SK-N-MC (cell line): ENCODE data around the gene RPL15.

Experiments used
- EZH2 ChIP-seq: fragments of 200-600 bp; sonication (generic); IDR thresholded peaks from one replicate; pipeline ENCODE4 v1.6.1; 2017; ENCODE audit warnings: antibody characterized with exemption
- FOXP2 ChIP-seq: optimal IDR thresholded peaks from 2 replicates; pipeline ENCODE3; 2011; ENCODE audit warnings: mild to moderate bottlenecking, moderate library complexity; ENCODE audit not compliant: insufficient read depth; ENCODE audit errors: extremely low read length, control extremely low read depth
- POLR2AphosphoS5 ChIP-seq: IDR thresholded peaks from 2 replicates; pipeline ENCODE4 v1.6.1; 2012; ENCODE audit warnings: mild to moderate bottlenecking, low read depth, low read length, borderline replicate concordance

DNA sequence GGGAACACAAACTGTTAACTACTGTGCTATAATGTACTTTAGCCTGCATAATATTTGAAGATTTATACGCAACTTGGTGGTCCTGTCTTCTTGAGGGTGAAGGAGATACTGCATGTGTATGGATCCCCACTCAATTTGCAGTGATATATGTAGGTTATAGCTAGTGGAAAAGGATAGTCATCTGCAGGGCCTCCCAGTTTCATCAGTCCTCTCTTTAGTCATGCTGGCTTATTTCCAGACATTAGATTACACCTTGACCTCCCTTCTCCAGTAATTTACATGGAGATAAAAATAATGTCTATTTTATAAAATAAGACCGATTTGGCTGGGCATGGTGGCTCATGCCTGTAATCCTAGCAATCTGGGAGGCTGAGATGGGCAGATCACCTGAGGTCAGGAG, 31.8 kb downstream of the RPL15 start:
- TF ChIP-seq EZH2 = no peak
- no peak for TF ChIP-seq POLR2AphosphoS5
- no peak for TF ChIP-seq FOXP2
